SU-DHL-6 (cell line): ENCODE data around the gene RBMS3.
"Not testable (repeated sequence)": the region's sequence is repeated elsewhere in the genome, so short reads cannot be mapped to it uniquely, and the experiment has no call there.

Experiments
- H2AFZ ChIP-seq: fragments of 200-600 bp; sonication (generic); 2 replicates; pipeline ENCODE4 v1.6.1; 2014; ENCODE audit warnings: low read depth, mild to moderate bottlenecking, moderate library complexity, mixed read lengths, antibody characterized with exemption, low read length; ENCODE audit not compliant: severe bottlenecking
- H3F3A ChIP-seq: fragments of 200-600 bp; shearing (Covaris generic); 2 replicates; pipeline ENCODE4 v1.6.0; 2016; ENCODE audit warnings: antibody characterized with exemption, mild to moderate bottlenecking; ENCODE audit not compliant: insufficient read depth
- H3K27ac ChIP-seq: fragments of 200-600 bp; sonication (generic); 2 replicates; pipeline ENCODE4 v1.5.1; 2016; ENCODE audit warnings: low read depth, mild to moderate bottlenecking, low read length, moderate library complexity, mixed read lengths
- H3K27me3 ChIP-seq: fragments of 200-600 bp; sonication (generic), shearing (Covaris generic); 2 replicates; pipeline ENCODE4 v1.6.0; 2014; ENCODE audit warnings: mild to moderate bottlenecking, low read length
- H3K36me3 ChIP-seq: fragments of 200-600 bp; sonication (generic); 2 replicates; pipeline ENCODE4 v1.6.1; 2014; ENCODE audit warnings: mild to moderate bottlenecking, low read length, mixed read lengths
- H3K4me2 ChIP-seq: fragments of 300-600, 200-600 bp; shearing (Covaris generic), sonication (generic); 2 replicates; pipeline ENCODE4 v1.6.0; 2014; ENCODE audit warnings: low read length, low read depth, mild to moderate bottlenecking; ENCODE audit not compliant: poor library complexity, severe bottlenecking
- H3K4me3 ChIP-seq: fragments of 200-600 bp; sonication (generic); 2 replicates; pipeline ENCODE4 v1.5.1; 2014; ENCODE audit warnings: antibody characterized with exemption, low read length, mild to moderate bottlenecking, mixed read lengths; ENCODE audit not compliant: insufficient read depth, poor library complexity, severe bottlenecking
- H3K79me2 ChIP-seq: fragments of 200-600 bp; sonication (generic); 2 replicates; pipeline ENCODE4 v1.6.1; 2014; ENCODE audit warnings: mild to moderate bottlenecking, low read length, moderate library complexity; ENCODE audit not compliant: insufficient read depth
- H3K9ac ChIP-seq: fragments of 200-600 bp; sonication (generic); 2 replicates; pipeline ENCODE4 v1.7.0; 2014; ENCODE audit warnings: mild to moderate bottlenecking, low read length
- H3K9me2 ChIP-seq: fragments of 200-600 bp; sonication (generic); replicated peaks from 2 replicates; pipeline ENCODE4 v1.6.1; 2014; ENCODE audit warnings: low read length; ENCODE audit not compliant: insufficient read depth
- H3K9me3 ChIP-seq: fragments of 200-600 bp; sonication (generic); 2 replicates; pipeline ENCODE4 v1.6.1; 2014; ENCODE audit warnings: low read length, mixed read lengths; ENCODE audit not compliant: insufficient read depth
- H4K20me1 ChIP-seq: fragments of 200-600 bp; sonication (generic); 2 replicates; pipeline ENCODE4 v1.6.1; 2014; ENCODE audit warnings: low read depth, mild to moderate bottlenecking, antibody characterized with exemption, low read length, moderate library complexity, mixed read lengths
- CTCF ChIP-seq: fragments of 200-600 bp; sonication (generic); IDR thresholded peaks from one replicate; pipeline ENCODE4 v1.5.1; 2017; ENCODE audit warnings: antibody characterized with exemption, mild to moderate bottlenecking, low read length, moderate library complexity; ENCODE audit not compliant: insufficient read depth, poor library complexity, severe bottlenecking
- EZH2phosphoT487 ChIP-seq: fragments of 200-600 bp; sonication (generic), shearing (Covaris generic); conservative IDR thresholded peaks from 2 replicates; pipeline ENCODE4 v1.6.1; 2018; ENCODE audit warnings: mild to moderate bottlenecking, antibody characterized with exemption, low read length, moderate library complexity, mixed read lengths

The RBMS3 gene

GRCh38 chr3:29665688-29666087, 384.8 kb downstream of the RBMS3 start:
- no peaks in the 10 kb centered on the region for H3K79me2 ChIP-seq
- no peaks in the 10 kb centered on the region for H4K20me1 ChIP-seq
- H3F3A ChIP-seq: no peaks in the 10 kb centered on the region
- H3K36me3 ChIP-seq: no peaks in the 10 kb centered on the region
- no peak overlapping the region for H3K4me3 ChIP-seq
- H3K27ac ChIP-seq: no peak overlapping the region
- H3K4me2 ChIP-seq: no peak overlapping the region
- no peaks in the 10 kb centered on the region for H3K27me3 ChIP-seq
- no peak overlapping the region for H3K9ac ChIP-seq
- H3K9me3 ChIP-seq: no peaks in the 10 kb centered on the region
- H2AFZ ChIP-seq: no peak overlapping the region
- TF ChIP-seq EZH2phosphoT487 (no peak), CTCF (no peak)
- no peaks in the 10 kb centered on the region for H3K9me2 ChIP-seq

- H3K79me2 ChIP-seq: no peaks in the 10 kb centered on the region
Measured at GRCh38 chr3:29668233-29668632, 387.4 kb downstream of the RBMS3 start.

GRCh38 chr3:29668728-29669127, 387.9 kb downstream of the RBMS3 start:
- no peaks in the 10 kb centered on the region for H3K9me3 ChIP-seq
- H3K4me3 ChIP-seq: no peak overlapping the region
- H3K9ac ChIP-seq: no peak overlapping the region
- no peak overlapping the region for H3K4me2 ChIP-seq
- H3K27me3 ChIP-seq: no peaks in the 10 kb centered on the region
- H3K27ac ChIP-seq: no peak overlapping the region
- TF ChIP-seq EZH2phosphoT487: no peak
- no peak for TF ChIP-seq CTCF
- no peaks in the 10 kb centered on the region for H3K9me2 ChIP-seq
- H2AFZ ChIP-seq: no peak overlapping the region
- H3K79me2 ChIP-seq: no peaks in the 10 kb centered on the region
- no peaks in the 10 kb centered on the region for H4K20me1 ChIP-seq
- H3K36me3 ChIP-seq: no peaks in the 10 kb centered on the region
- no peaks in the 10 kb centered on the region for H3F3A ChIP-seq

More at GRCh38 chr3:29668233-29668632, 387.4 kb downstream of the RBMS3 start:
- no peaks in the 10 kb centered on the region for H3K27me3 ChIP-seq
- no peak overlapping the region for H2AFZ ChIP-seq
- H3K9me3 ChIP-seq: no peaks in the 10 kb centered on the region
- no peaks in the 10 kb centered on the region for H3K36me3 ChIP-seq
- no peaks in the 10 kb centered on the region for H3K9me2 ChIP-seq
- no peaks in the 10 kb centered on the region for H4K20me1 ChIP-seq
- no peak overlapping the region for H3K27ac ChIP-seq
- TF ChIP-seq CTCF: no peak
- no peak for TF ChIP-seq EZH2phosphoT487
- no peak overlapping the region for H3K4me3 ChIP-seq
- no peaks in the 10 kb centered on the region for H3F3A ChIP-seq
- no peak overlapping the region for H3K9ac ChIP-seq
- no peak overlapping the region for H3K4me2 ChIP-seq

GRCh38 chr3:29670476-29670875, 389.6 kb downstream of the RBMS3 start:
- H3K4me3 ChIP-seq, H3K9me2 ChIP-seq, H3K4me2 ChIP-seq, H2AFZ ChIP-seq, H3K36me3 ChIP-seq, H3K27ac ChIP-seq, H3K27me3 ChIP-seq, H3K9ac ChIP-seq, H4K20me1 ChIP-seq, H3K9me3 ChIP-seq, H3F3A ChIP-seq, H3K79me2 ChIP-seq: not testable (repeated sequence)
